GM18526 (cell line): ENCODE measurements around the gene ANAPC5.

ENCODE experiments used
- POLR2A ChIP-seq: IDR thresholded peaks from 3 replicates; pipeline ENCODE4 v1.6.1; 2011; ENCODE audit not compliant: insufficient read length; ENCODE audit errors: extremely low read depth

ANAPC5 gene

GRCh38 chr12:121351820-121352681 is at the start of gene ANAPC5:
ANAPC5 (minus strand) TSS chr12:121352411; CDS start chr12:121352340, 71 bp downstream.
- peak; percentile 94 for TF ChIP-seq POLR2A

- TF ChIP-seq POLR2A, result peak; percentile 43
These were observed 48.3 kb upstream of the ANAPC5 start for GRCh38 chr12:121400332-121401139.

DNA sequence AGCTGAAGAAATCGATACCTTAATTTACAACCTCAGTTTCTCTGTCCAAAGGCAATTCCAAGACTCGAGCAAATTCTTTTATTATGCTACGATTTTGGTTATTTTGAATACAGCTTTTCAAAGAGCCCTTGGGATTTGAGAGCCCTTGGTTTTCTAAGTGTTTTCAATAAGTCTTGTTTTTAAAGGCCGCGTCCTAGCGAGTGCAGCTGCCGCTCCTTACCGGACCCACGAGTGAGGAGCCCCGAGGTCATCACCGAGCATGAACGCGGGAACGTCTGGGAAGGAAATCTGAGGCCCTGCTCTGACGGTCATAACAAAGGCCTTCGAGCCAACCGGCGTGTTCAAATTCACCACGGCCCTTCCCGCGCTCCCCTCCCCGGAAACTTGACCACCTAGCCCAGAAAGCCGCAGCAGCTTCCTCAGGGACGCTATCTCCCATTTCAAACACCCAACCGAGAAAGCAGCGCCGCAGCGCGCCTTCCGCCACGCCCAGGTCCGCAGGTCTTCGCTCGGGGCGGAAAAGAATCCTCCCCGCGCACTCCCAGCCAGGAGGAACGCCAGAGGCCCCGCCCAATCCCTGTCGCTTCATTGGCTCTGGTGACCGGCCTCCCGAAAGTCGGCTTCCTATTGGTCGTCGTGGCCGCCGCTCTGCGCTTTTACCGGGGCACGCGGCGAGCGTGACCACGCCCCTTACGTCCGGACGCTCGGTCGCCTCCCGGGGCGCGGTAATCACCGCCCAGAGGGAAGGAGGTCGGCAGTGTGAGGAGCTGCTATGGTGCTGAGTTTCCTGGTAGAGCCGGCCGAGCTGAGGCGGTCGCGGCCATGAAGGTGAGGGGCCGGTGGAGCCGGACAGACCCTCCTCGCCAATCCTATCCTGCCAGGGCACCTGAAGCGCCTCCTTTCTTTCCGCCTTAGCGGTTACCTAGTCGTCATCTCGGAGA is 47.5 kb upstream of the ANAPC5 start, which contains the start of gene RNF34:
TSS of gene RNF34 (plus strand) at position 728 of the 941 bp plus-strand sequence. CDS start at position 823, 95 bp downstream.
- peak; percentile 99 for TF ChIP-seq POLR2A

- no peak for TF ChIP-seq POLR2A
These were observed 46.1 kb upstream of the ANAPC5 start for GRCh38 chr12:121398355-121398754.

- no peak for TF ChIP-seq POLR2A
These were observed 45.3 kb upstream of the ANAPC5 start for GRCh38 chr12:121397521-121397920.

DNA sequence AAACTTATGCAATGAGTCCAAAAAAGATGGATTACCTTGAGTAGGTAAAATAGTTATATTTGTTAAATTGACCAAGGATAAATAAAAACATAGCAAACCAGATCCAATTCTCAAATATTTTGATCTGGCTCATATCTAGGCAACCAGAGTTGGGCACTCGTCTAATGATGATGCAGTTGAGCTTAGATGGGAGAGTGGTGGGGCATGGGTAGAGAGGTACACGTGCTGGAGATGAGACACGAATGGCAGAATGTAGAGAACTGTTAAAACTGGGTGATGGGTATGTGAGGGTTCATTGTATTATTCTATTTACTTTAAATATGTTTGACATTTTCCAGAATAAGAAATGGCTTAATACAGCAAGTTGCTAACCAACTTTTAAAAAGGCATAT is 40.1 kb upstream of the ANAPC5 start:
- no peak for TF ChIP-seq POLR2A

GRCh38 chr12:121391619-121392324 is 39.6 kb upstream of the ANAPC5 start:
- TF ChIP-seq POLR2A, result no peak

DNA sequence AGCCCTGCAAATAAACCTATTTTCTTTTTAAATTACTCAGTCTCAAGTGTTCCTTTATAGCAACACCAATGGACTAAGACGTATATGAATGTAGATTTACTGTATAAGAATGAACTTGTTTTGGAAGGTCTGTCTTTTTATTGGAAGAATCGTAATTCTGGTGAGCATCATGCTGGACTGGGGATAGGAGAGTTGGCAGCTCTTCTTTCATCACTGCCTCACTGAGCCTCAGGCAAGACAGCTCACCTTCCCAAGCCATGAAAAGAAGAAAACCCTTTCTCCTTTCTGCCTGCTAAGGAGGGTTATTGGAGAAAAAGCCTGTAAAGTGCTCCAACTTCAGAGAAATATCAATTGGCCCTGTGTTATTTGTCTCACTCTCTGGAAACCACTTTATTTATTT is 38.6 kb upstream of the ANAPC5 start:
- no peak for TF ChIP-seq POLR2A

DNA sequence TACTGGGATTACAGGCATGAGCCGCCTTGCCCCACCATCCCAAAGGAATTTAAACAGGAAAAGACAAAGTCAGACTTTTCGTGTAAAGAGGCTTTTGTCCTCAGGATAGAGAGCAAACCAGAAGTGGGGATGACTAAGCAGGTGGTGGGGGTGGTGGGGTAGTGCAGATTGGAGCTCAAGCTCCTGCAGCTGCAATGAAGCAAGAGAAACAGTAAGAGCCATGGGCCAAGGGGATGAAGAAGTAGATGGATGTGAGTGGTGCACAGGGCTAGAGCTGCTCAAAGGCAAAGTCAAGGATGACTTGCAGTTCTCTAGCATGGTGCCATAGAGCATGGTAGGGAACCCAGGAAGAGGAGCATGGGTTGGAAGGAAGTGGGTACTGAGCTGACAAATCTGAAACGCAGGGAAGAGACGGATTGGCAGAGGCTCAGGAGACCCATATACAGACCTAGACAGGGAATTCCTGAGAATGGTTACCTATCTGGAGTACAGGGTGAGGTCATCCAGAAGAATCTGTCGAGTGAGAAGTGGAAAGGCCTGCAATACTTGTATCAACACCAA is 36.3 kb upstream of the ANAPC5 start:
- TF ChIP-seq POLR2A, result no peak

DNA sequence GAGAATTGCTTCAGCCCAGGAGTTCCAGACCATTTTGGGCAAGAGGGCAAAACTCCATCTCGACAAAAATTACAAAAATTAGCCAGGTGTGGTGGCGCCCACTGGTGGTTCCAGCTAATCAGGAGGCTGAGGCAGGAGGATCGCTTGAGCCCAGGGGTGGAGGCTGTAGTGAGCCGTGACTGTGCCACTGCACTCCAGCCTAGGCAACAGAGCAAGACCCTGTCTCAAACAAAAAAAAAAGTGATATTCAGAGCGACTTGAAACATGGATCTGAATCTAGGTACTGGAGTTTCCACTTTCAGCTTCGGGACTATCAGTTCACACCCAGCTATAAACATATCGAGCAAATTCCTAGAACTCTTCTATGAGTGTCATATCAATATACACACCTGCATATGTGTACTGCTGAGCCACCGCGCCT is 31.4 kb upstream of the ANAPC5 start:
- TF ChIP-seq POLR2A, result no peak

DNA sequence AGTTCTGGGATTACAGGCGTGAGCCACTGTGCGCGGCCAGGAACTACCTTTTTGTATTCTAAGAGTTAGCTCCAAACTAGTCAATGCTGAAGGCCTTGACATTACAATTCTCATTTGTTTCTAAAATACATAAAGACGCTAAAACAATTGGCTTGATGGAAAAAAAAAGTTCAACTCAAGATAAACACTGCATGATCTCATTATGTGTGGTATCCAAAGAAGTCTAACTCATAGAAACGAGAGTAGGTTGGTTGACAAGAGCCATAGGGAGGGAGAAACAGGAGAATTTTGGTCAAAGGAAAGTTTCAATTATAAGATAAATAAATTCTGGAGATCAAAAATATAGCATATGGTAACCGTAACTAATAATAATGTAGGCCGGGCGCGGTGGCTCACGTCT is 27.7 kb upstream of the ANAPC5 start:
- no peak for TF ChIP-seq POLR2A

DNA sequence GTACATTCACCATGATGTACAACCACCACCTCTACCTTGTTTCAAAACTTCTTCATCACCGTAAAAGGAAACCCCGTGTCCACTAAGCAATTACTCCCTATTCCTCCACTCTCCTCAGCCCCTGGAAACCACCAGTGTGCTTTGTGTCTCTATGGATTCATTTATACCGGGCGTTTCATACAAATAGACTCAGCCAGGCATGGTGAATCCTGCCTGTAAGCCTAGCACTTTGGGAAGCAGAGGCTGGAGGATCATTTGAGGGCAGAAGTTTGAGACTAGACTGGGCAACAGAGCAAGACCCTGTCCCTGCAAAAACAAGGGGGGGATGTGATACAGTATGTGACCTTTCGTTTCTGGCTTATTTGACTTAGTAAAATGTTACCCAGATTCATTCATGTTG is 26.5 kb upstream of the ANAPC5 start:
- no peak for TF ChIP-seq POLR2A

DNA sequence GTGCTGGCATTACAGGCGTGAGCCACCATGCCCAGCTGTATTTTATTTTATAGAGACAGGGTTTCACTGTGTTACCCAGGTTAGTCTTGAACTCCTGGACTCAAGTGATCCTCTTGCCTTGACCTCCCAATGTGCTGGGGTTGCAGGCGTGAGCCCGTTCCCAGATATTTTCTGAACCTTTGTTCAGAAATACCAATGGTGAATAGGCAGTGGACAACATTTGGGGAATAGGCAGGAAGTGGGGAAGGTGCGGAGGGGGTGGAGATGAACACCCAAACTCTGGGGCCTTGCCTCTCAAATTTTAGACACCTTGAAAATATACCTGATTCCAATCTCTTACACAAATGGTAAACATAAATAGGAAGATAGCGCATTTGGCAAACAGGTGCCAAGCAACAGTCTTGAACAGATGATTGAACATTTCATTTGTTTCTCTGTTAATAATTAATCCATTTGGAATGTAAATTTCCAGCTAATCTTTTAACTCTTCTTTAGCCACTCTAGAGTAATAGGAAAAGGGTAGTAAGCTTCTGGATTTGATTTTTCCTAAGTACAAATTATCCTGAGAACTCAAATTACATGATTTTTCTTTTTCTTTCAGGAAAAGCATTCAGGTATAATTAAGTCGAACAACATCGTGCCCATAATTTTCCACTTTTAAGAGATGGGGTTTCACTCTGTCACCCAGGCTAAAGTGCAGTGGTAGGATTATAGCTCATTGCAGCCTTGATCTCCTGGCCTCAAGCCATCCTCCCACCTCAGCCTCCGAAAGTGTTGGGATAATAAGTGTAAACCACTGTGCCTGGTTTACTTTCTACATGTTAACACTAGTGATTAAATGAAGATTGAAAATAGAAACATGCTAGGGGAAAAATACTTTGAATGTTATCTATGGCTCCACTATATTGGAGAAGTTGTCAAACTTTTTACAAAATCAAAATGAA is 24.8 kb upstream of the ANAPC5 start:
- TF ChIP-seq POLR2A, result no peak

DNA sequence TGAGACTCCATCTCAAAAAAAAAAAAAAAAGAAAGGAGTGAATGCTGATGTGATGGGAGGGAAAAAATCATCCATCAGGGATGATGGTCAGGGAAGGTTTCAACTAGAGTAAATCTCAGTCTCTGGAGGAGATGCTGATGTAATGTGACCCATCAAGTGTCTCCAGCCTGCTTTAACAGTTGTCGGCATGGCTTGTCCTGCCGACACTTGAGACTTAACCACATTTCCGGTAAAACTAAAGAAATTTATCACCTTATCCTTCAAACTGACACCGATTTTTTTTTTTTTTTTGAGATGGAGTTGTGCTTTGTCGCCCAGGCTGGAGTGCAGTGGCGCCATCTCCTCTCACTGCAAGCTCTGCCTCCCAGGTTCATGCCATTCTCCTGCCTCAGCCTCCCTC is 21.5 kb upstream of the ANAPC5 start:
- no peak for TF ChIP-seq POLR2A
